NCI-H187 treated with DMSO at 0.1 percent for 48 hours (cell line): ENCODE measurements around the gene HECTD1.
"Not testable (repeated sequence)": the region's sequence is repeated elsewhere in the genome, so short reads cannot be mapped to it uniquely, and the experiment has no call there.

ENCODE experiments used
- DNase-seq: peaks from one replicate; lab custom pipeline; 2025; lab: John Stamatoyannopoulos, UW

Gene HECTD1

DNA sequence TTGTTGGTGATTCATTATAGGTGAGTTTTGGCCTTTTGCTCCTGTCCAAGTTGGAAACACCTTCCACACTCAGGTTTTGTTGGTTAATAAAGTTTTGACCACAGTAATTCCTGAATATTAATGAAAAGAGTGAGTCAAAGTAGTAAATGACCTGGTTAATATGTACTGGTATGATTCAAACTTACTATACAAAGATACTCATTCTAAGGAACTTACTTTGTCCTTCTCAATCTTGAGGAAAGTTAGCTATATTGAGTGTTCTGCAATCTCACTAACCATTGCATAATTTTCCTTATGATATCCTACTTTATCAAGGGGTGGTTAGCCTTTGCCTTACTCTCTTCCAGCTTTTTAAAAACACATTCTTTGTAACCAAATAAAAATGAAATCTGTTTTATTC lies 20.9 kb upstream of the HECTD1 start:
- DNase-seq: no peak

DNA sequence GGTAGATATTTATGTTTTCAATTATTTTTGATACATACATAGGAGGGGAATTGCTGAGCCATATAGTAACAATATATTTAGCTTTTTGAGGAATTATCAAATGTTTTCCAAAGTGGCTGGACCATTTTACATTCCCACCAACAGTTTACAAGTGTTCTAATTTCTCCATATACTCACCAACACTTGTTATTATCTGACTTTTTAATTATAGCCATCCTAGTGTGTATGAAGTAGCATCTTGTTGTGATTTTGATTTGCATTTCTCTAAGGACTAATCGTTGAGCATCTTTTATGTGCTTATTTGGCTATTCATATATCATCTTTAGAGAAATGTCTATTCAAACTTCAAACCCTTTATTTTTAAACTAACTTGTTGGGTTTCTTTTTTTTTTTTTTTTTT lies 17.2 kb upstream of the HECTD1 start:
- DNase-seq: no peak

GRCh38 chr14:31223331-31223730 lies 15.7 kb upstream of the HECTD1 start:
- no peak for DNase-seq

DNA sequence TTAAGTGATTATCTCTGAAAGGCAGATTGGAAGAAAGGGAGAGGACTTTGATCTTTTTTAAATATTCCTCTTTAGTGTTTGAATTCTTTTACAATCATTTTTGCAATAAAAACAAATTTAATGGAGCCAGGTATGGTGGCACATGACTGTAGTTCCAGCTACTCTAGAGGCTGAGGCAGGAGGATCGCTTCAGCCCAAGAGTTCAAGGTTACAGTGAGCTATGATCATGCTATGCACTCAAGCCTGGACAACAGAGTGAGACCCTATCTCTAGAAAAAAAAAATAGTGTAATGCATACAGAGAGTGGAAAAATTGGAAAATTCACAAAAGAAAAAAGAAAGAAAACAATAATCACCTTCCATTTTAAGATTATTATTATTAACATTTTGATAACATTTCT lies 15.2 kb upstream of the HECTD1 start:
- DNase-seq: no peak

DNA sequence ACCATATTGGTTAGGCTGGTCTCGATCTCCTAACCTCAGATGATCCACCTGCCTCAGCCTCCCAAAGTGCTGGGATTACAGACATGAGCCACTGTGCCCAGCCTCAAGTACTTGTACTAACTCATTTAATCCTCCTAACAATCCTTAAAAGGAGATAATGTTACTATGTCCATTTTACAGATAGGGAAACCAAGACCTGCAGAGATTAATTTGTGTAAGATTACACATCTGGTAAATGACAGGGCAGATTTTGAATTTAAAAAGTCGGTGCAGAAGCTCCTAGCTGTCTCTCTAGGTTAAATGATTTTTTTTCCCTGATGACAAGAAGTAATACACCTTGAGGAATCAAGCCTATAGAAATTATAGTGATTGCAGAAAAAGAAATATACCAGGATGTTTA lies 13.7 kb upstream of the HECTD1 start:
- no peak for DNase-seq

GRCh38 chr14:31219169-31219568 lies 11.6 kb upstream of the HECTD1 start:
- no peak for DNase-seq

- DNase-seq: no peak
These were observed 8.8 kb upstream of the HECTD1 start for GRCh38 chr14:31216359-31216758.

- no peak for DNase-seq
These were observed 5.3 kb upstream of the HECTD1 start for GRCh38 chr14:31212893-31213292.

- no peak for DNase-seq
These were observed 2.0 kb upstream of the HECTD1 start for GRCh38 chr14:31209605-31210004.

DNA sequence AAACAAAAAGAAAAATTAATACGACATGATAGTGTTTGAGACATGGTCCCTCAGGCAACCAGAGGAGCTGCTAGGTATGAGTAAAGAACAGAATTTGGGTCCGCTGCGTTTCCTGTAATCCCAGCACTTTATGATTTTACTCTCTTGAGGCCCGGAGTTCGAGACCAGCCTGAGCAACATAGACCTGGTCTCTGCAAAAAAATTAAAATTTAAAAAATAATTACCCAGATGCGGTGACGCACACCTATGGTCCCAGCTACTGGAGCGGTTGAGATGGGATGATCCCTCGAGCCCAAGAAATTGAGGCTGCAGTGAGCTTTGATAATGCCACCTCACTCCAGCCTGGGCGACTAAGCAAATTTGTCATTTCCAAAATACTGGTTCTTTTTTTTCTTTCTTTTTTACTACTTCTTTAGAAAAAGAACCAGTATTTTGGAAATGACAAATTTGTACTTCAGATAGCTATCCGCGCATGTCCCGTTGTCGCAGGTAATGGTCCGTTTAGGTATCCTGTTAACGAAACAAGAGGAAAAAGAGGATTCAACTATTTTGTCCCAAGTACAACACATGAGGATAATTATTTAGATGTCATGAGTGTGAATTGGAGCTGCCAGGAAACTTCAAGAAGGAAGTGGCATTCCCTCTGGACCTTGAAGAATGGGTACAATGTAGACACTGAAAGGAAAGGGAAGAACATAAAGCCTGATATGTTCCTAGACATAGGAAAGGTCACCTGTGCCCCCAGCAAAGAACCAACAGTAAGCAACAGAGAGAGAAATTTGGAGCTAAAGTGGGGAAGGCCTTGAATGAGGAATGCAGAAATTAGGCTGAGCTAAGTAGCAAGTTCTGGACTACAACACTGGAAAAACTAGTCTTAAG lies 1.2 kb upstream of the HECTD1 start:
- no peak for DNase-seq

GRCh38 chr14:31207287-31207754 lies 272 bp downstream of the HECTD1 start:
- peak; percentile 57 for DNase-seq

DNA sequence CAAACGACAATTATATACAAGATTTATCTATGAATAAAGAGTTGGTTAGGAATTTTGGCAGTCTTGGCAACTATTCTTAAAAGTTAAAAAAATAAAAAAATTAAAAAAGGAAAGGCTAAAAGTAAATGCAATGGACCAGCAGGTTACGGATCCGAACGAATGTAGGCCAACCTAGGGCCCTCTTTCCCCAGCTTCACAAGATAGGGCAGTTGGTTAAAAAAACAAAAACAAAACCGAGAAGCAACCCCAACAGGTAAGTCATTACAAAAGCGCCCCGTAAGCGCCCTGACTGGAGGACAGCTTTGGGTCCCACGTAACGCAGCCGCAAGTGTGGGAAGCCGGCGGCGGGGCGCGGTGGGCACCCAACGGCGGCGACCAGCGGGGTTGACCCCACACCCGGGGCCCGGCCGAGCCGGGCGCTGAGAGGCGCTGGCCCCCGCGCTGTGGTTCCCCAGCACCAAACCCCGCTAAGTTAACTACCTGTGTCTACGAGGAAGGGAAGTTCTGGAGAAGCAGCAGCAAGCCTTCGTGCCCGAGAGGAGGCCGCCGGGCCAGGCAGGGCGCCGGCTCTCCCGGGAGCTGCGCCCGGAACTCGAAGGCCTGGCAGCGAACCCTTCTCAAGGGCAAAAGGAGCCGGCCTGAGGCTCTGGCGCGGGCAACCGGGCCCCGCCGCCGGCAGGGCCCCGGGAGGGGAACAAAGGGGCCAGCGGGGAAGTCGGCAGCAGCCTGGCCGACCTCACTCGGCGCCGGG lies 882 bp downstream of the HECTD1 start:
- DNase-seq: no peak

DNA sequence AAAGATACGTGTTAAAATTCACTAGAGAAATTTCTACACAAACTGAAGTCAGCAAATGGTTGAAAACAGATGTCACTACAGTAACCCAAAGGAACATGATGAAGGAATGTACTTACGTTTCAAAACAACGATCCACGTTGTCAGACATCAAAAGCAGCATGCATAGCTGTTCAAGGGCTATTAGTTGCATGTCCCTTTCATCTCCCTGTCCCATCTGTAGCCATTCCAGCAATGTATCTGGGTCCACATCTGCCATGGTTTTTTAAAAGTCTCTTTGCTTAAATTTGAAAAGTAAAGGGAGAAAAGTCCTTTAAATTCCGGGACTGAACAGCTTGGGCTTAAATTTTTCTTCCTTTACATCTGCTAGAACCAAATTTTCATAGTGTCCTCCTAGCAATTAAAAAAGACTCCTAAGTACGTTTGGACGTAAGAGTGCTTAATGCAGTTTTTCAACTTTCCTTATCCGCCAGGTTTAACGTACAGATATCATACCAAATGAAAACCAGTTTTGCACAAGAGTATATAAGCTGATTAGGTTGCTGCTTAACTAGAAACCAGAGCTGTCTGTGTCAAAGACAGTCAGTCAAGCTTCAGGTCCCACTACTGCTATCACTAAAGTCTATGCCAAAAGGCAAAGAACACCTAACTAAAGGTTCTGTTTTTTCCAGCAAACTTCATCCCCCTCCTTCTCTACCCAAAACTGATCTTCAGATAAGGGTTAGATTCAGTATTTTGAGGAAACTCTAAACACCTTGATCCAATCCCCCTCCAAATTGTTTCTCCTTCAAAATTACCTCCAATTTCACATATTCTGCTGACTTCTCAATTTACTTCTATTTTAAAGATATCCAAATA lies 1.7 kb downstream of the HECTD1 start:
- DNase-seq: no peak

DNA sequence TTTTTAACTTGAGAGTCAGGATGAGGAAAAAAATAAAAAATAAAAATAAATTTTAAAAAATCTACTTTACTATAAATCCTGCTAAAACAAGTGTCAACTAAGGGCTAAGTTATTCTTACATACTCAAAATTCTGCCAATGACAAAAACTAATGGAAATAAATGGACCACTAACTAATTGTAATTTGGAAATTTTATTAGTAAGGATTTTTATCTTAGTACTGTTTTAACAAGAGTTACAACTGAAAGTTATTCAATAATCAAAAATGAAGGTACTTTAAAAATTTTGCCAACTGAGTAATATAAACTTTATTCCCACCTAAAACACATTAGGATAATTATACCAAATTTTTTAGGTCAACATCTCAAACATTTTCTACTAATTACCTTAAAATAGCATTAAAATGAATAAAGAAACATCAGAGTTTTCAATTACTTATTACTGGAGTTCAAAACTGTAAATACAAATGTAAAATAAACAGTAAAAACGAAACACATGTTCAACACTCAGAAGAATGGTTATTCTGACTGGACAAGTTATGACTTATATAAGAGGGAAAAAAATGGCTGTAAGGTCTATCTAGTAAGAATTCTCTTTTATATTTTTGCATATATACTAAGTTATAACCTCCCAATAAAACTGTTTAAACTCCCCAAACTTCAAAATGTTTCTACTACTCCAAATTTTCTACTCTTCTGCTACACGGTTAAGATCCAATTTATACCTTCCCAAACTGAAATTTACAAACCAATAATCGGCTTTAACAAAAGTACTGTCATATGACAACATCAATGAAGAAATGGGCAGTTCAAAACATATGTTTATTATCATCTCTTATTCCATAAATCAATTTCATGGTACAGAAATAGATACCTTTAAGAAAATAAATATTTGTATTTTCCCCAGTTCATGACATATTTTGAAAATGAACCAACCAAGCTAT lies 2.7 kb downstream of the HECTD1 start:
- DNase-seq: no peak

GRCh38 chr14:31203899-31204592 lies 3.5 kb downstream of the HECTD1 start:
- DNase-seq: not testable (repeated sequence)

DNA sequence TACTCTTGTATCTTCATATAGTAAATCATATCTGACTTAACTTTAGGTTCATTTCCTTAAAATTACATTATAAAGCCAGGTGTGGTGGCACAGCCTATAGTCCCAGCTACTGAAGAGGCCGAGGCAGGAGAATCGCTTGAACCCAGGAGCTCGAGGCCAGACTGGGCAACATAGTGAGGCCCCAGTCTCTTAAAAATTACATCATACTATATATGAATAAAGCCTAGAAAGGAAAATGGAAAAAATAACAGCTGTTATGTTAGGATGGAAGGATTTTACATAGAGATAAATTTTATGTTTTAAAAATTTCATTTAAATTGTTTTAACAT lies 4.2 kb downstream of the HECTD1 start:
- no peak for DNase-seq

- DNase-seq: no peak
These were observed 6.5 kb downstream of the HECTD1 start for GRCh38 chr14:31201111-31201510.

- no peak for DNase-seq
These were observed 6.9 kb downstream of the HECTD1 start for GRCh38 chr14:31200702-31200990.

DNA sequence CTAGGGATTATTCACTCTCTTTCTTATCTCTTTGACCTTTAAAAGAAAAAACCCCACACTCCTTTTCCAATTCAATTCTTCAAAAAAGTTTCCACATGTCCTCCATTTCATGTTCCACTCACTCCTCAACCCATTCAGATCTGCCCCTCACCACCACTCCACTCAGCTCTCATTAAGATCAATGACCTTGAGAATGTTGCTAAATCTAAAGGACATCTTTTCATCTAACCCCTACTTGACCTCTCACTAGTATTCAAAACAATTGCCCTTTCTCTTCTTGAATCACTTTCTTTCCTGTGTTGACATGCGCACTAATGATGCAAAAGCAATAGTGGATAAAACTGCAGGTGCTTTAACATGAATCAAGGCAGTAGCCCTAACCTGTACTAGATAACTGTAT lies 9.9 kb downstream of the HECTD1 start:
- no peak for DNase-seq

DNA sequence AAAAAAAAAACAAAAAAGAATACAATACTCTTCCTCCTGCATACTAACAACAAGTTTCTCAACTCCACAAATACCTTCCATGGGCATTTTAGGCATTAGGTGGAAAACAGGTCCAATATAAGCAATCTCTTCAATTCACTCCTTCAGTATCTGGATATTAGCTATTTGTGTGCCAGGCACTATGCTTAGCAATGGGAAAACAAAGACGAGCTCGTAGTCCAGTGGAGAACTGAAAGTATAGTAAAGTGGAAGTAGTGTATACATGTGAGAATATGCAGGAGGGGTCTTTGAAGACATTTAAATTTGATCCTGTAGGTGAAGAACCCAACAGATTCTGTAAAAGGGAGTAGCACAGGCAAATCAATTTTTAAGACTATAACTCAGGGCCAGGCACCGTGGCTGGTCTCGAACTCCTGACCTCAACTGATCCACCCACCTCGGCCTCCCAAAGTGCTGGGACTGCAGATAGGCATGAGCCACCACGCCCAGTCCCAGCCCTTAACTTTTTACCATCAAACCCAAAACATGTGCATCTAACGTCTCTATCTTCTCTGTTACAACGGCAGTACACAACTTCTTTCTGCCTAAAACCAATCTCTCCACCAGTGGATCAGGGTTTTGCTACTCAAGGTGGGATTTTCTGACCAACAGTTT lies 10.6 kb downstream of the HECTD1 start:
- DNase-seq: no peak
